ENCODE results near the gene FA2H. TPM values are rescaled to one million over a fixed set of nuclear protein-coding genes. Genes with fewer than 3 reads are reported as not detected.

FA2H gene
- total RNA-seq, 1 donor from 2014 or later: 3.3 TPM

- Mint-ChIP-seq H3K27me3 (peaks cover 19% of the 10 kb centered on the region), H3K36me3 (ENCODE audit: insufficient read depth) (no peaks in the 10 kb centered on the region), H3K9me3 (ENCODE audit: low read depth) (peaks cover 4% of the 10 kb centered on the region), H3K4me3 (ENCODE audit: low read depth) (no peak overlapping the region), H3K4me1 (ENCODE audit: low read depth) (peaks cover 15% of the 10 kb centered on the region), H3K27ac (no peak overlapping the region)
- no peak for DNase-seq (ENCODE audit: low spot score, unreplicated experiment)
- TF ChIP-seq CTCF (IDR thresholded peaks at IDR 0.05; ENCODE audit: unreplicated experiment): no peak
Measured at GRCh38 chr16:74735162-74735452, 39.5 kb downstream of the FA2H start.

- no peak for TF ChIP-seq CTCF (IDR thresholded peaks at IDR 0.05; ENCODE audit: unreplicated experiment)
- no peak overlapping the region for H3K4me3 Mint-ChIP-seq (ENCODE audit: low read depth)
- peaks cover 15% of the 10 kb centered on the region for H3K27me3 Mint-ChIP-seq
- H3K27ac Mint-ChIP-seq: no peak overlapping the region
- H3K4me1 Mint-ChIP-seq (ENCODE audit: low read depth): peaks cover 18% of the 10 kb centered on the region
- peaks cover 4% of the 10 kb centered on the region for H3K9me3 Mint-ChIP-seq (ENCODE audit: low read depth)
- H3K36me3 Mint-ChIP-seq (ENCODE audit: insufficient read depth): no peaks in the 10 kb centered on the region
- no peak for DNase-seq (ENCODE audit: low spot score, unreplicated experiment)
Measured at GRCh38 chr16:74734361-74735161, 40.1 kb downstream of the FA2H start.

- peaks cover 19% of the 10 kb centered on the region for H3K4me1 Mint-ChIP-seq (ENCODE audit: low read depth)
- no peaks in the 10 kb centered on the region for H3K36me3 Mint-ChIP-seq (ENCODE audit: insufficient read depth)
- TF ChIP-seq CTCF (IDR thresholded peaks at IDR 0.05; ENCODE audit: unreplicated experiment): no peak
- H3K9me3 Mint-ChIP-seq (ENCODE audit: low read depth): peaks cover 4% of the 10 kb centered on the region
- no peak for DNase-seq (ENCODE audit: low spot score, unreplicated experiment)
- H3K4me3 Mint-ChIP-seq (ENCODE audit: low read depth): no peak overlapping the region
- H3K27ac Mint-ChIP-seq: peak overlapping the region; percentile 44
- H3K27me3 Mint-ChIP-seq: peaks cover 11% of the 10 kb centered on the region
Measured at GRCh38 chr16:74732707-74733350, 41.8 kb downstream of the FA2H start.

- Mint-ChIP-seq H3K27ac (no peak overlapping the region), H3K36me3 (ENCODE audit: insufficient read depth) (no peaks in the 10 kb centered on the region), H3K4me3 (ENCODE audit: low read depth) (no peak overlapping the region), H3K4me1 (ENCODE audit: low read depth) (peaks cover 19% of the 10 kb centered on the region), H3K27me3 (peaks cover 5% of the 10 kb centered on the region), H3K9me3 (ENCODE audit: low read depth) (peaks cover 8% of the 10 kb centered on the region)
- DNase-seq (ENCODE audit: low spot score, unreplicated experiment): no peak
- TF ChIP-seq CTCF (IDR thresholded peaks at IDR 0.05; ENCODE audit: unreplicated experiment): no peak
Measured at GRCh38 chr16:74731853-74732477, 42.7 kb downstream of the FA2H start.

- Mint-ChIP-seq H3K27ac (peak overlapping the region; percentile 25), H3K9me3 (ENCODE audit: low read depth) (peaks cover 14% of the 10 kb centered on the region), H3K27me3 (peaks cover 4% of the 10 kb centered on the region), H3K4me1 (ENCODE audit: low read depth) (peaks cover 19% of the 10 kb centered on the region), H3K4me3 (ENCODE audit: low read depth) (peak overlapping the region; percentile 42), H3K36me3 (ENCODE audit: insufficient read depth) (no peaks in the 10 kb centered on the region)
- no peak for TF ChIP-seq CTCF (IDR thresholded peaks at IDR 0.05; ENCODE audit: unreplicated experiment)
- DNase-seq (ENCODE audit: low spot score, unreplicated experiment): no peak
Measured at GRCh38 chr16:74729783-74730683, 44.6 kb downstream of the FA2H start.
